ENCODE measurements around the gene TTC28.

- TF ChIP-seq CTCF (IDR thresholded peaks at IDR 0.05; ENCODE audit: insufficient read depth, low read depth, low read length), result no peak
- TF ChIP-seq EZH2 (IDR thresholded peaks at IDR 0.05; ENCODE audit: insufficient read depth, low read length), result no peak
These were observed 86.3 kb downstream of the TTC28 start for GRCh38 chr22:28593299-28593698.
